C4-2B (cell line): ENCODE data around the gene OXLD1.

Source experiments
- H3K27ac ChIP-seq: fragments of 450-650 bp; 2 replicates; pipeline ENCODE4 v1.5.1; 2017
- ZFX ChIP-seq: fragments of 450-650 bp; IDR thresholded peaks from 2 replicates; pipeline ENCODE4 v1.6.1; 2017
- TF ChIP-seq, protein P1 (sequence below): fragments of 450-650 bp; conservative IDR thresholded peaks from 2 replicates; pipeline ENCODE4 v1.5.1; 2017; ENCODE audit warnings: mild to moderate bottlenecking

OXLD1 gene

GRCh38 chr17:81664051-81664470 is 2.3 kb downstream of the OXLD1 start:
- no peak overlapping the region for H3K27ac ChIP-seq
- TF ChIP-seq, protein P1, sequence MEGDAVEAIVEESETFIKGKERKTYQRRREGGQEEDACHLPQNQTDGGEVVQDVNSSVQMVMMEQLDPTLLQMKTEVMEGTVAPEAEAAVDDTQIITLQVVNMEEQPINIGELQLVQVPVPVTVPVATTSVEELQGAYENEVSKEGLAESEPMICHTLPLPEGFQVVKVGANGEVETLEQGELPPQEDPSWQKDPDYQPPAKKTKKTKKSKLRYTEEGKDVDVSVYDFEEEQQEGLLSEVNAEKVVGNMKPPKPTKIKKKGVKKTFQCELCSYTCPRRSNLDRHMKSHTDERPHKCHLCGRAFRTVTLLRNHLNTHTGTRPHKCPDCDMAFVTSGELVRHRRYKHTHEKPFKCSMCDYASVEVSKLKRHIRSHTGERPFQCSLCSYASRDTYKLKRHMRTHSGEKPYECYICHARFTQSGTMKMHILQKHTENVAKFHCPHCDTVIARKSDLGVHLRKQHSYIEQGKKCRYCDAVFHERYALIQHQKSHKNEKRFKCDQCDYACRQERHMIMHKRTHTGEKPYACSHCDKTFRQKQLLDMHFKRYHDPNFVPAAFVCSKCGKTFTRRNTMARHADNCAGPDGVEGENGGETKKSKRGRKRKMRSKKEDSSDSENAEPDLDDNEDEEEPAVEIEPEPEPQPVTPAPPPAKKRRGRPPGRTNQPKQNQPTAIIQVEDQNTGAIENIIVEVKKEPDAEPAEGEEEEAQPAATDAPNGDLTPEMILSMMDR = no peak
- no peak for TF ChIP-seq ZFX

GRCh38 chr17:81662002-81662401 is 4.4 kb downstream of the OXLD1 start:
- no peak overlapping the region for H3K27ac ChIP-seq
- TF ChIP-seq, protein P1 = no peak
- TF ChIP-seq ZFX = no peak

- peak overlapping the region; percentile 70 for H3K27ac ChIP-seq
- TF ChIP-seq, protein P1 = no peak
- no peak for TF ChIP-seq ZFX
Observed at GRCh38 chr17:81660441-81660840, 6.0 kb downstream of the OXLD1 start.

DNA sequence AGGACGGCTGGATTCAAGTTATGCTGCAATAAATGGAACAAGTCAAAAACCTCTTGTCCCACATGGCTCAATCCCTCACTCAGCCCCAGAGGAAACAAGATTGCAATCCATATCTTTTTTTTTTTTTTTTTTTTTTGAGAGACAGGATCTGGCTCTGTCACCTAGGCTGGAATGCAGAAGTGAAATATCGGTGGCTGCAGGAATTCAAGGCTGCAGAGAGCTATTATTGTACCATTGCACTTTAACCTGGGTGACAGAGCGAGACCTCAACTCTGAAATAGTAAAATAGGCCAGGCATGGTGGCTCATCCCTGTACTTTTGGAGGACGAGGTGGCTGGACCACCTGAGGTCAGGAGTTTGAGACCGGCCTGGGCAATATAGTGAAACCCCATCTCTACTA is 7.4 kb downstream of the OXLD1 start:
- peak overlapping the region; percentile 70 for H3K27ac ChIP-seq
- no peak for TF ChIP-seq ZFX
- TF ChIP-seq, protein P1 = no peak

DNA sequence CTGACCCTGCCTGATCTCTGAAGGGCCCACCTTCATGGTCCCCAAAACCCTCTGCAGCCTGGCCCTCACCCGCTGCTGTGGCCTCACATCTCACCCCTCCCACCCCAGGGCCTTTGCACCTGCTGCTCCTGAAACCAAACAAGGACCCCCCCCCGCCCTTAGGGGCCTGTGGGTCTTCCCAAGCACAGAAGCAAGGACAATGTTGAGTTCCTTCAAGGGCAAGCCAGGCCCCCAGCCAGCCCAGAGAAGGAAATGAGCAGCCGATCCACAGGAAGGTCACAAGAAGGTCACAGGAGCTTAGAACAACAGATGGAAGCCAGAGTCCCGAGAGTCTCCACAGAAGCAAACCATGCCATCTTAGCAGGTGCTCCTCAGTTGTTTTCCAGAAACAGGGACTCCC is 9.6 kb downstream of the OXLD1 start:
- no peak overlapping the region for H3K27ac ChIP-seq
- TF ChIP-seq ZFX = no peak
- TF ChIP-seq, protein P1 = no peak

DNA sequence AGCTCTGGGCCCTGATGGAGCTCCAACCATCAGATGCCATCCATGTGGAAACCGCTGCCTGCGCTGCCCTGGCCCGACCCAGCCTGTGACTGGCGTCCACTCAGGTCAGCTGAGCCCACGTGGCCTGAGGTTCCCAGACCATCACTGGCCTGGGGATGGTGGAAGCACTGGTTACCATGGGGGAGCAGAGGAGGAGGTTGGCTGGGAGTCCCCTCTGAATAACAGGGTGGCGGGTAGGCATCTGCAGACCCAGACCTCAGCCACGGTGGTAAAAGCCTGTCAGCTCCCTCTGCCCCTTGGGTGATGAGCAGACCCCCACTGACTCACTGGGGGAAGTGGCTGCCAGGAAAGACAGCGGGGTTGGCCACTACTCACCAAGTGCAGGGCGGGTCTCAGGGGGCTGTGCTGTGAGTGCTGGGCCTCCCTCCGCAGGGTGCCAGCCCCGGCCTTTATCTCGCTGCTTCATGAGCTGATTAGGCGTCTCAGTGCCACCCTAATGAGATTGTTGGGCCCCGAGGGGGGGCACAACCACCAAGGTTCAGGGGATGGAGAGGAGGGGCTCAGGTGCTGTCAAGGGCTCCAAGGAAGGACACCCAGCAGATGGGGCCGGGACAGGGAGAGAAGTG is 10.2 kb downstream of the OXLD1 start, which contains the start of gene PDE6G:
Gene PDE6G, minus strand, starts transcription at position 425 of the 626 bp plus-strand sequence. CDS start 3,237 bp downstream, outside the sequence.
- H3K27ac ChIP-seq = no peak within 1 kb of the TSS; the same call in 1 of the 2 replicates
- no peak for TF ChIP-seq ZFX
- TF ChIP-seq, protein P1 = no peak

GRCh38 chr17:81655378-81656117 is 10.9 kb downstream of the OXLD1 start:
- TF ChIP-seq ZFX = no peak
- TF ChIP-seq, protein P1 = no peak
- H3K27ac ChIP-seq = no peak overlapping the region; the same call in 1 of the 2 replicates
